H9 (cell line): Measurements from ENCODE around the gene ANAPC13. TPM values are rescaled to one million over a fixed set of nuclear protein-coding genes. Genes with fewer than 3 reads are reported as not detected.

Source experiments
- DNase-seq: peaks from one replicate; pipeline ENCODE4 v3.0.0-alpha.2; 2017
- H2AFZ ChIP-seq: one replicate; pipeline ENCODE4 v1.6.1; 2013; ENCODE audit warnings: mild to moderate bottlenecking, low read length, control low read depth, moderate library complexity
- H2AK5ac ChIP-seq: 2 replicates; pipeline ENCODE4 v1.6.1; 2013; ENCODE audit warnings: low read length, control low read depth, mixed read lengths; ENCODE audit not compliant: insufficient read length
- H2BK120ac ChIP-seq: one replicate; pipeline ENCODE4 v1.6.1; 2013; ENCODE audit warnings: low read depth, mild to moderate bottlenecking, low read length, control low read depth, inconsistent platforms; ENCODE audit not compliant: poor library complexity, severe bottlenecking
- H2BK12ac ChIP-seq: 2 replicates; pipeline ENCODE4 v1.6.1; 2013; ENCODE audit warnings: low read length, control low read depth, mixed read lengths, low read depth; ENCODE audit not compliant: insufficient read length
- H2BK15ac ChIP-seq: 2 replicates; pipeline ENCODE4 v1.6.1; 2013; ENCODE audit warnings: low read depth, low read length, control low read depth
- H2BK20ac ChIP-seq: one replicate; pipeline ENCODE4 v1.6.1; 2013; ENCODE audit warnings: low read depth, mild to moderate bottlenecking, low read length, control low read depth, inconsistent platforms; ENCODE audit not compliant: poor library complexity, severe bottlenecking
- H2BK5ac ChIP-seq: 2 replicates; pipeline ENCODE4 v1.6.1; 2013; ENCODE audit warnings: low read length, control low read depth, mixed read lengths; ENCODE audit not compliant: insufficient read length
- H3K14ac ChIP-seq: 2 replicates; pipeline ENCODE4 v1.6.1; 2013; ENCODE audit warnings: low read length, control low read depth; ENCODE audit not compliant: insufficient read depth
- H3K18ac ChIP-seq: 2 replicates; pipeline ENCODE4 v1.6.1; 2013; ENCODE audit warnings: low read depth, mild to moderate bottlenecking, mixed read lengths, low read length, control low read depth; ENCODE audit not compliant: insufficient read length
- H3K23ac ChIP-seq: 2 replicates; pipeline ENCODE4 v1.6.1; 2013; ENCODE audit warnings: low read length, control low read depth, mixed read lengths, low read depth; ENCODE audit not compliant: insufficient read length
- H3K23me2 ChIP-seq: 2 replicates; pipeline ENCODE4 v1.6.1; 2013; ENCODE audit warnings: low read depth, mild to moderate bottlenecking, mixed read lengths, low read length, control low read depth; ENCODE audit not compliant: insufficient read length, poor library complexity, severe bottlenecking
- H3K27ac ChIP-seq: 2 replicates; pipeline ENCODE4 v1.5.1; 2013; ENCODE audit warnings: low read length, control low read depth, mixed read lengths, low read depth; ENCODE audit not compliant: insufficient read length
- H3K27me3 ChIP-seq: 2 replicates; pipeline ENCODE4 v1.6.1; 2013; ENCODE audit warnings: low read length, control low read depth, inconsistent platforms; ENCODE audit not compliant: insufficient read depth
- H3K4ac ChIP-seq: 2 replicates; pipeline ENCODE4 v1.6.1; 2013; ENCODE audit warnings: low read depth, mild to moderate bottlenecking, control low read depth, inconsistent platforms, low read length, moderate library complexity
- H3K4me1 ChIP-seq: 2 replicates; pipeline ENCODE4 v1.6.1; 2013; ENCODE audit warnings: low read length, control low read depth, inconsistent platforms; ENCODE audit not compliant: insufficient read depth
- H3K4me2 ChIP-seq: 2 replicates; pipeline ENCODE4 v1.6.1; 2013; ENCODE audit warnings: low read length, control low read depth, mixed read lengths; ENCODE audit not compliant: insufficient read length, insufficient read depth
- H3K56ac ChIP-seq: 2 replicates; pipeline ENCODE4 v1.6.1; 2013; ENCODE audit warnings: low read depth, mild to moderate bottlenecking, mixed read lengths, low read length, control low read depth; ENCODE audit not compliant: insufficient read length
- H3K79me1 ChIP-seq: 2 replicates; pipeline ENCODE4 v1.6.1; 2013; ENCODE audit warnings: low read depth, mild to moderate bottlenecking, moderate library complexity, low read length, control low read depth, inconsistent platforms; ENCODE audit not compliant: insufficient read depth, poor library complexity, severe bottlenecking
- H3K79me2 ChIP-seq: 2 replicates; pipeline ENCODE4 v1.6.1; 2013; ENCODE audit warnings: low read length, control low read depth, inconsistent platforms; ENCODE audit not compliant: insufficient read depth
- H3K9ac ChIP-seq: 2 replicates; pipeline ENCODE4 v1.6.1; 2013; ENCODE audit warnings: low read length, control low read depth, mixed read lengths; ENCODE audit not compliant: insufficient read length; ENCODE audit errors: extremely low read depth
- H3K9me3 ChIP-seq: one replicate; pipeline ENCODE4 v1.6.1; 2013; ENCODE audit warnings: low read depth, low read length, inconsistent platforms; ENCODE audit not compliant: control insufficient read depth
- H3T11ph ChIP-seq: one replicate; pipeline ENCODE4 v1.6.1; 2013; ENCODE audit warnings: mild to moderate bottlenecking, low read length, control low read depth, inconsistent platforms
- H4K20me1 ChIP-seq: one replicate; pipeline ENCODE4 v1.6.1; 2013; ENCODE audit not compliant: control insufficient read depth, insufficient read length, insufficient read depth
- H4K5ac ChIP-seq: 2 replicates; pipeline ENCODE4 v1.6.1; 2013; ENCODE audit warnings: low read depth, mild to moderate bottlenecking, mixed read lengths, low read length, control low read depth; ENCODE audit not compliant: insufficient read length
- H4K8ac ChIP-seq: replicated peaks from 2 replicates; pipeline ENCODE4 v1.6.1; 2013; ENCODE audit warnings: low read length, control low read depth, mixed read lengths, low read depth; ENCODE audit not compliant: insufficient read length
- H4K91ac ChIP-seq: 2 replicates; pipeline ENCODE4 v1.6.1; 2013; ENCODE audit warnings: low read depth, mild to moderate bottlenecking, moderate library complexity, mixed read lengths, low read length, control low read depth; ENCODE audit not compliant: insufficient read length
- H3K27ac Mint-ChIP-seq, 3 experiments: 2 replicates in 2 of 3; 3 replicates in 1 of 3; pipeline ENCODE4 v1.8.0; 2020 to 2021; ENCODE audit warnings: mixed read lengths in 3 of 3, mild to moderate bottlenecking in 1 of 3, moderate library complexity in 1 of 3
- H3K27me3 Mint-ChIP-seq: 2 replicates; pipeline ENCODE4 v1.8.0; 2021; ENCODE audit warnings: low read depth, mild to moderate bottlenecking, moderate library complexity, mixed read lengths
- H3K36me3 Mint-ChIP-seq, 3 experiments: 2 replicates in 2 of 3; 3 replicates in 1 of 3; pipeline ENCODE4 v1.8.0; 2020 to 2021; ENCODE audit warnings: low read depth in 3 of 3, mixed read lengths in 3 of 3; ENCODE audit not compliant: insufficient read depth in 1 of 3
- H3K4me1 Mint-ChIP-seq, 2 experiments: 2 replicates each; pipeline ENCODE4 v1.8.0; 2020; ENCODE audit warnings: mixed read lengths in 2 of 2
- H3K4me3 Mint-ChIP-seq, 2 experiments: 2 replicates in 1 of 2; 3 replicates in 1 of 2; pipeline ENCODE4 v1.8.0; 2020 to 2021; ENCODE audit warnings: mild to moderate bottlenecking in 2 of 2, mixed read lengths in 2 of 2, moderate library complexity in 1 of 2
- H3K9me3 Mint-ChIP-seq, 2 experiments: 2 replicates in 1 of 2; 3 replicates in 1 of 2; pipeline ENCODE4 v1.8.0; 2020; ENCODE audit warnings: mild to moderate bottlenecking in 2 of 2, mixed read lengths in 2 of 2, moderate library complexity in 1 of 2
- CTCF ChIP-seq: fragments of 200-600 bp; sonication (generic); conservative IDR thresholded peaks from 3 replicates; pipeline ENCODE4 v1.8.0; 2021; ENCODE audit warnings: antibody characterized with exemption, mild to moderate bottlenecking
- WGBS: extraction: QIAGEN DNeasy Blood & Tissue Kit; methylation state at CpG from one replicate; pipeline ENCODE4 v1.1.7; 2013; ENCODE audit warnings: missing lambda C conversion rate, low lambda C conversion rate, mixed read lengths; ENCODE audit not compliant: insufficient read length; ENCODE audit errors: extremely low coverage; 5-methylcytosine and 5-hydroxymethylcytosine counted together
- total RNA-seq: library from RNA; stranded (reverse); gene quantifications from 2 replicates; pipeline ENCODE4 v1.2.1, GENCODE V29; 2021

ANAPC13 gene
- total RNA-seq, 1 experiment from 2014 or later, result 42.8 TPM

GRCh38 chr3:134441821-134442220 is 44.0 kb downstream of the ANAPC13 start:
- H3K36me3 Mint-ChIP-seq, result peaks cover 0 to 8% (median 0%) of the 10 kb centered on the region in 3 experiments; a peak in 1 of 7 replicates
- Histone ChIP-seq H3K56ac (no peak overlapping the region), H3K79me1 (no peaks in the 10 kb centered on the region), H3K23me2 (no peaks in the 10 kb centered on the region), H2BK12ac (no peak overlapping the region), H3K9ac (no peak overlapping the region), H4K20me1 (no peaks in the 10 kb centered on the region), H3T11ph (no peak overlapping the region), H4K8ac (no peak overlapping the region), H2AK5ac (no peak overlapping the region), H4K5ac (no peak overlapping the region), H3K23ac (no peak overlapping the region), H3K14ac (no peak overlapping the region), H3K79me2 (no peaks in the 10 kb centered on the region), H2BK5ac (no peak overlapping the region), H3K27ac (no peak overlapping the region), H4K91ac (no peak overlapping the region), H3K4me1 (no peaks in the 10 kb centered on the region), H3K27me3 (no peaks in the 10 kb centered on the region), H2AFZ (no peak overlapping the region), H2BK20ac (no peak overlapping the region), H3K4ac (no peak overlapping the region), H3K4me2 (no peak overlapping the region), H3K9me3 (no peaks in the 10 kb centered on the region), H3K18ac (no peak overlapping the region), H2BK120ac (no peak overlapping the region), H2BK15ac (no peak overlapping the region)
- peaks cover 7 to 10% of the 10 kb centered on the region in 2 experiments; a peak in 4 of 5 replicates for H3K9me3 Mint-ChIP-seq
- TF ChIP-seq CTCF, result no peak
- no peak for DNase-seq
- no CpG with 5 or more reads among the region's 2 CpGs for WGBS
- H3K4me3 Mint-ChIP-seq, result no peak overlapping the region
- peaks cover 17% of the 10 kb centered on the region for H3K27me3 Mint-ChIP-seq
- H3K27ac Mint-ChIP-seq, result no peak overlapping the region
- peaks cover 0 to 3% of the 10 kb centered on the region in 2 experiments; a peak in 2 of 4 replicates for H3K4me1 Mint-ChIP-seq
